Keratinocyte (primary cell): ENCODE measurements around the gene USP14. TPM values are rescaled to one million over a fixed set of nuclear protein-coding genes. Genes with fewer than 3 reads are reported as not detected.

Source experiments
- DNase-seq: peaks from one replicate; pipeline ENCODE4 v3.0.0-alpha.2; 2011; ENCODE audit warnings: low read depth, missing footprints, low spot score
- FAIRE-seq: peaks from 2 replicates; lab custom pipeline; 2011; peaks lifted over from hg19 to GRCh38; lab: Jason Lieb, UNC
- H2AFZ ChIP-seq: 2 replicates; pipeline ENCODE4 v1.6.0; 2012; ENCODE audit warnings: low read length, control low read depth, inconsistent platforms; ENCODE audit not compliant: control insufficient read depth
- H3K27ac ChIP-seq: 2 replicates; pipeline ENCODE4 v1.5.1; 2011; ENCODE audit warnings: low read length; ENCODE audit not compliant: control insufficient read depth, insufficient read depth
- H3K27me3 ChIP-seq: 3 replicates; pipeline ENCODE4 v1.6.0; 2011; ENCODE audit warnings: low read length; ENCODE audit not compliant: control insufficient read depth, insufficient read depth; ENCODE audit errors: extremely low read depth
- H3K36me3 ChIP-seq, 2 experiments: 2 replicates in 1 of 2; 3 replicates in 1 of 2; pipeline ENCODE4 v1.5.1; 2011; ENCODE audit warnings: low read length in 2 of 2, mild to moderate bottlenecking in 1 of 2; ENCODE audit not compliant: control insufficient read depth in 2 of 2, insufficient read depth in 2 of 2; ENCODE audit errors: extremely low read depth in 1 of 2
- H3K4me1 ChIP-seq: 3 replicates; pipeline ENCODE4 v1.5.1; 2011; ENCODE audit warnings: low read length; ENCODE audit not compliant: control insufficient read depth, insufficient read depth; ENCODE audit errors: extremely low read depth
- H3K4me2 ChIP-seq: 3 replicates; pipeline ENCODE4 v1.6.0; 2011; ENCODE audit warnings: low read depth, low read length; ENCODE audit not compliant: control insufficient read depth, insufficient read depth; ENCODE audit errors: extremely low read depth
- H3K4me3 ChIP-seq, 3 experiments: fragments of 200-600 bp in 1 of 3; sonication (generic) in 1 of 3; 2 replicates in 2 of 3; 3 replicates in 1 of 3; pipeline ENCODE4 v1.5.1; 2011 to 2016; ENCODE audit warnings: low read length in 3 of 3, mild to moderate bottlenecking in 3 of 3, control low read depth in 2 of 3, inconsistent platforms in 1 of 3, low read depth in 1 of 3, mixed read lengths in 1 of 3, mixed run types in 1 of 3, moderate library complexity in 1 of 3; ENCODE audit not compliant: control insufficient read depth in 2 of 3, insufficient read depth in 2 of 3; ENCODE audit errors: extremely low read depth in 1 of 3
- H3K79me2 ChIP-seq: 2 replicates; pipeline ENCODE4 v1.6.0; 2012; ENCODE audit warnings: low read length; ENCODE audit not compliant: control insufficient read depth, insufficient read depth
- H3K9ac ChIP-seq: 3 replicates; pipeline ENCODE4 v1.6.0; 2011; ENCODE audit warnings: low read length; ENCODE audit not compliant: control insufficient read depth, insufficient read depth; ENCODE audit errors: extremely low read depth
- H3K9me1 ChIP-seq: 3 replicates; pipeline ENCODE4 v1.6.0; 2011; ENCODE audit warnings: low read length; ENCODE audit not compliant: control insufficient read depth, insufficient read depth; ENCODE audit errors: extremely low read depth
- H3K9me3 ChIP-seq: 2 replicates; pipeline ENCODE4 v1.5.1; 2012; ENCODE audit warnings: low read depth, low read length; ENCODE audit not compliant: control insufficient read depth
- H4K20me1 ChIP-seq: 3 replicates; pipeline ENCODE4 v1.6.0; 2011; ENCODE audit warnings: low read length; ENCODE audit not compliant: control insufficient read depth, insufficient read depth; ENCODE audit errors: extremely low read depth
- EZH2 ChIP-seq: IDR thresholded peaks from one replicate; pipeline ENCODE4 v1.6.1; 2012; ENCODE audit warnings: inconsistent platforms, mild to moderate bottlenecking, low read length, moderate library complexity
- dilution Hi-C: fragments of 300-500 bp; cut with MboI; formaldehyde crosslinking; loops from one replicate; pipeline ENCODE4 v1.7.0; 2020; ENCODE audit warnings: low sequenced_read_pairs; ENCODE audit not compliant: extremely low pct_ligation_motif_present
- polyA plus RNA-seq, 5 experiments: library from polyadenylated mRNA; depleted of rRNA in 3 of 5; stranded (reverse) in 3 of 5; stranded (forward) in 1 of 5; unstranded in 1 of 5; fragments of >200 nt; gene quantifications; 1 replicate in 1 of 5; 2 replicates in 3 of 5; 3 replicates in 1 of 5; pipeline versions ENCODE4 v1.2.1 to v1.2.3, GENCODE V29; 2011 to 2012; ENCODE audit warnings: missing spikeins in 2 of 5, low read depth in 1 of 5, low replicate concordance in 1 of 5
- TF ChIP-seq, protein P1 (sequence below), 3 experiments: IDR thresholded peaks in 1 of 3; conservative IDR thresholded peaks in 1 of 3; optimal IDR thresholded peaks in 1 of 3; 2 replicates in 2 of 3; 3 replicates in 1 of 3; pipeline versions ENCODE3 to v1.5.1; 2011; ENCODE audit warnings: low read length in 3 of 3, mild to moderate bottlenecking in 3 of 3, moderate library complexity in 2 of 3, control low read depth in 1 of 3, inconsistent platforms in 1 of 3; ENCODE audit not compliant: insufficient read depth in 2 of 3; ENCODE audit errors: extremely low read depth in 1 of 3

Gene USP14
- polyA plus RNA-seq, 1 donor (not counting 4 experiments of a cell fraction or from before 2014, with no cell fraction given) = 62.5 TPM

DNA sequence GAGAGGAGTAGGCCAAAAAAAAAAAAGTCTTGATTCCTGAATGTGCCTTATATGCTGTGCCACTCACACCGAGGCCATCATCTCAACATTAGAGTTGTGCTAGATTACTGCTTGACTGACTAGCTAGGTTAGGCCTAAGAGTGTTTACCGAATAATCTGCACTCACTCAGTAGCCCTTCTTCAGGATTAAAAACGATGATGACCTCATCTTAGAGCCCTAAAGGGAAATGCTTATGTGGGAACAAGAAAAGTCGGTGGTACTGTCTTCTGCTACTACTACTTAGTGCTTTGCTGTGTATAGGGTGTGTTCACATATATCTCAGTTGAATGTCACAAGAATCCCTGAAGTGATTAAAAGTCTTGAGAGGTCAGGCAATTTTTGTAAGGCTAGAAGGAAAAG lies 55.1 kb downstream of the USP14 start:
- TF ChIP-seq EZH2 = no peak
- TF ChIP-seq, protein P1, sequence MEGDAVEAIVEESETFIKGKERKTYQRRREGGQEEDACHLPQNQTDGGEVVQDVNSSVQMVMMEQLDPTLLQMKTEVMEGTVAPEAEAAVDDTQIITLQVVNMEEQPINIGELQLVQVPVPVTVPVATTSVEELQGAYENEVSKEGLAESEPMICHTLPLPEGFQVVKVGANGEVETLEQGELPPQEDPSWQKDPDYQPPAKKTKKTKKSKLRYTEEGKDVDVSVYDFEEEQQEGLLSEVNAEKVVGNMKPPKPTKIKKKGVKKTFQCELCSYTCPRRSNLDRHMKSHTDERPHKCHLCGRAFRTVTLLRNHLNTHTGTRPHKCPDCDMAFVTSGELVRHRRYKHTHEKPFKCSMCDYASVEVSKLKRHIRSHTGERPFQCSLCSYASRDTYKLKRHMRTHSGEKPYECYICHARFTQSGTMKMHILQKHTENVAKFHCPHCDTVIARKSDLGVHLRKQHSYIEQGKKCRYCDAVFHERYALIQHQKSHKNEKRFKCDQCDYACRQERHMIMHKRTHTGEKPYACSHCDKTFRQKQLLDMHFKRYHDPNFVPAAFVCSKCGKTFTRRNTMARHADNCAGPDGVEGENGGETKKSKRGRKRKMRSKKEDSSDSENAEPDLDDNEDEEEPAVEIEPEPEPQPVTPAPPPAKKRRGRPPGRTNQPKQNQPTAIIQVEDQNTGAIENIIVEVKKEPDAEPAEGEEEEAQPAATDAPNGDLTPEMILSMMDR (optimal IDR thresholded peaks at IDR 0.05 in 1 of 3, IDR thresholded peaks at IDR 0.05 in 1 of 3, conservative IDR thresholded peaks at IDR 0.05 in 1 of 3; ENCODE audit: extremely low read depth in 1 of 3, insufficient read depth in 2 of 3, low read length in 3 of 3) = no peak
- H3K9ac ChIP-seq = no peak overlapping the region
- dilution Hi-C loops = no loop called here
- H4K20me1 ChIP-seq = no peaks in the 10 kb centered on the region
- H3K4me1 ChIP-seq = no peaks in the 10 kb centered on the region
- no peak for FAIRE-seq
- no peak overlapping the region for H3K27ac ChIP-seq
- H3K4me2 ChIP-seq = no peak overlapping the region
- peaks cover 18 to 39% of the 10 kb centered on the region in 2 experiments for H3K36me3 ChIP-seq
- DNase-seq = no peak
- H3K79me2 ChIP-seq = no peaks in the 10 kb centered on the region
- no peaks in the 10 kb centered on the region for H3K9me1 ChIP-seq
- H3K27me3 ChIP-seq = no peaks in the 10 kb centered on the region
- H2AFZ ChIP-seq = no peak overlapping the region
- H3K4me3 ChIP-seq = no peak overlapping the region
- H3K9me3 ChIP-seq = no peaks in the 10 kb centered on the region

DNA sequence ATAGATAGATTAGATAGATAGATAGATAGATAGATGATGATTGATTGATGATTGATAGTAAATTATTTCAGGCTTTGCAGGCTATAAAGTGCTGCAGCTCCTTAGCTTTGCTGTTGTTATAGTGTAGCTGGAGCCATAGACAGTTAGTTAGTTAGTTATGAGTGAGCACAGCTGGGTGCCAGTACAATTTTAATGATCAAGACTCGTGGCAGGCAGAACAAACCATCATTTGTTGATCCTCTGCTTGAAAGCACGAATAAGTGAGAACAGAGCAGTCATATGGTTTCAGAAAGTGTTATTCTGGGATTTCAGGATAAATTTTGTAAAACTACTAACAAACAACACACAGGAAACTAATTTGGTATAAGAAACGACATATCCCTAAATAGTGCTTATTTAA lies 55.6 kb downstream of the USP14 start:
- Histone ChIP-seq H3K27me3 (no peaks in the 10 kb centered on the region), H3K36me3 (peaks cover 18 to 40% of the 10 kb centered on the region in 2 experiments), H3K9me1 (no peaks in the 10 kb centered on the region), H3K4me3 (no peak overlapping the region), H3K9me3 (no peaks in the 10 kb centered on the region), H3K79me2 (no peaks in the 10 kb centered on the region), H2AFZ (no peak overlapping the region), H4K20me1 (no peaks in the 10 kb centered on the region), H3K27ac (no peak overlapping the region), H3K4me2 (no peak overlapping the region), H3K9ac (no peak overlapping the region), H3K4me1 (no peaks in the 10 kb centered on the region)
- dilution Hi-C loops = no loop called here
- DNase-seq (no peak), FAIRE-seq (no peak)
- TF ChIP-seq, protein P1 (optimal IDR thresholded peaks at IDR 0.05 in 1 of 3, IDR thresholded peaks at IDR 0.05 in 1 of 3, conservative IDR thresholded peaks at IDR 0.05 in 1 of 3; ENCODE audit: extremely low read depth in 1 of 3, insufficient read depth in 2 of 3, low read length in 3 of 3) = no peak
- TF ChIP-seq EZH2 = no peak
